HepG2 (cell line): ENCODE measurements around the gene PYURF. TPM values are rescaled to one million over a fixed set of nuclear protein-coding genes. Genes with fewer than 3 reads are reported as not detected.

Source experiments
- EED ChIP-seq: sonication (generic); formaldehyde crosslinking; IDR thresholded peaks from 2 replicates; pipeline ENCODE4 v1.5.0; 2020; ENCODE audit warnings: mild to moderate bottlenecking, missing genetic modification reagents
- ELF3 ChIP-seq: IDR thresholded peaks from 2 replicates; pipeline ENCODE4 v1.6.1; 2016; ENCODE audit warnings: missing genetic modification reagents, missing compliant biosample characterization
- PHF21A ChIP-seq: sonication (generic); formaldehyde crosslinking; IDR thresholded peaks from 2 replicates; pipeline ENCODE4 v1.5.0; 2020; ENCODE audit warnings: mild to moderate bottlenecking, missing genetic modification reagents
- SALL1 ChIP-seq: sonication (generic); formaldehyde crosslinking; IDR thresholded peaks from 2 replicates; pipeline ENCODE4 v1.8.0; 2022; ENCODE audit warnings: mild to moderate bottlenecking, missing genetic modification reagents
- SMC3 ChIP-seq: IDR thresholded peaks from 2 replicates; pipeline ENCODE4 v1.6.1; 2011; ENCODE audit warnings: low read length, improper control_type of control experiment
- STAG1 ChIP-seq: sonication (generic); formaldehyde crosslinking; IDR thresholded peaks from 2 replicates; pipeline ENCODE4 v1.4.0; 2020; ENCODE audit warnings: missing genetic modification reagents
- ZNF292 ChIP-seq: sonication (generic); formaldehyde crosslinking; IDR thresholded peaks from 2 replicates; pipeline ENCODE4 v1.8.1; 2022; ENCODE audit warnings: mild to moderate bottlenecking, low read depth, missing genetic modification reagents, borderline replicate concordance
- polyA plus RNA-seq, 8 experiments: library from polyadenylated mRNA; depleted of rRNA in 3 of 8; stranded (reverse) in 7 of 8; unstranded in 1 of 8; fragments of >200 nt; fragmentation: Illumina TruSeq in 4 of 8; extraction: Trizol in 4 of 8; gene quantifications; 2 replicates each; pipeline versions ENCODE4 v1.2.1 to v1.2.3, GENCODE V29; 2011 to 2016; ENCODE audit warnings: low read depth in 4 of 8, missing spikeins in 1 of 8, mixed read lengths in 1 of 8; ENCODE audit not compliant: insufficient read depth in 1 of 8
- total RNA-seq, 5 experiments: library from RNA; depleted of rRNA; stranded (reverse); fragments of >200 nt; fragmentation: Illumina TruSeq; extraction: Trizol; gene quantifications; 2 replicates each; pipeline ENCODE4 v1.2.3, GENCODE V29; 2016; ENCODE audit warnings: low read depth in 1 of 5
- TF ChIP-seq, protein P1 (sequence below): sonication (generic); formaldehyde crosslinking; IDR thresholded peaks from 2 replicates; pipeline ENCODE4 v1.5.1; 2020; ENCODE audit warnings: missing genetic modification reagents, mild to moderate bottlenecking, borderline replicate concordance
- TF ChIP-seq, protein P2 (sequence below): sonication (generic); formaldehyde crosslinking; IDR thresholded peaks from 2 replicates; pipeline ENCODE4 v1.8.0; 2022; ENCODE audit warnings: missing genetic modification reagents, mild to moderate bottlenecking, inconsistent platforms, borderline replicate concordance
- TF ChIP-seq, protein P3 (sequence below): IDR thresholded peaks from 2 replicates; pipeline ENCODE4 v1.6.1; 2016; ENCODE audit warnings: low read depth
- TF ChIP-seq, protein P4 (sequence below), 2 experiments: sonication (generic) in 1 of 2; formaldehyde crosslinking in 1 of 2; IDR thresholded peaks; 2 replicates each; pipeline versions ENCODE4 v1.4.0 to v1.6.1; 2018 to 2020; ENCODE audit warnings: missing genetic modification reagents in 2 of 2, borderline replicate concordance in 1 of 2, low read depth in 1 of 2, mild to moderate bottlenecking in 1 of 2, missing biosample characterization in 1 of 2
- TF ChIP-seq, protein P5 (sequence below): sonication (generic); formaldehyde crosslinking; IDR thresholded peaks from 2 replicates; pipeline ENCODE4 v1.4.0; 2020; ENCODE audit warnings: missing genetic modification reagents

PYURF gene
- total and polyA plus RNA-seq, 2 of the 13 experiments (the other 11 are each of a cell fraction or from before 2014, with no cell fraction given): 59.9 to 95.2 TPM

DNA sequence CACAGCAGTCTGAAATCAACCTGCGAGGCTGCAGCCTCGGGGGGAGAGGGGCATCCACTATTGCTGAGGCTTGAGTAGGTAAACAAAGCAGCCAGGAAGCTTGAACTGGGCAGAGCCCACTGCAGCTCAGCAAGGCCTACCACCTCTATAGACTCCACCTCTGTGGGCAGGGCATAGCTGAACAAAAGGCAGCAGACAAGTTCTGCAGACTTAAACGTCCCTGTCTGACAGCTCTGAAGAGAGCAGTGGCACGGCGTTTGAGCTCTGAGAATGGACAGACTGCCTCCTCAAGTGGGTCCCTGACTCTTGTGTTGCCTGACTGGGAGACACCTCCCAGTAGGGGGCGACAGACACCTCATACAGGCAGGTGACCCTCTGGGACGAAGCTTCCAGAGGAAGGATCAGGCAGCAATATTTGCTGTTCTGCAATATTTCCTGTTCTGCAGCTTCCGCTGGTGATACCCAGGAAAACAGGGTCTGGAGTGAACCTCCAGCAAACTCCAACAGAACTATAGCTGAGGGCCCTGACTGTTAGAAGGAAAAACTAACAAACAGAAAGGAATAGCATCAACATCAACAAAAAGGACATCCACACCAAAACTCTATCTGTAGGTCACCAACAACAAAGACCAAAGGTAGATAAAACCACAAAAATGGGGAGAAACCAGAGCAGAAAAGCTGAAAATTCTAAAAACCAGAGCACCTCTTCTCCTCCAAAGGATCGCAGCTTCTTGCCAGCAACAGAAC is 15.9 kb upstream of the PYURF start (continued):
- TF ChIP-seq, protein P1, sequence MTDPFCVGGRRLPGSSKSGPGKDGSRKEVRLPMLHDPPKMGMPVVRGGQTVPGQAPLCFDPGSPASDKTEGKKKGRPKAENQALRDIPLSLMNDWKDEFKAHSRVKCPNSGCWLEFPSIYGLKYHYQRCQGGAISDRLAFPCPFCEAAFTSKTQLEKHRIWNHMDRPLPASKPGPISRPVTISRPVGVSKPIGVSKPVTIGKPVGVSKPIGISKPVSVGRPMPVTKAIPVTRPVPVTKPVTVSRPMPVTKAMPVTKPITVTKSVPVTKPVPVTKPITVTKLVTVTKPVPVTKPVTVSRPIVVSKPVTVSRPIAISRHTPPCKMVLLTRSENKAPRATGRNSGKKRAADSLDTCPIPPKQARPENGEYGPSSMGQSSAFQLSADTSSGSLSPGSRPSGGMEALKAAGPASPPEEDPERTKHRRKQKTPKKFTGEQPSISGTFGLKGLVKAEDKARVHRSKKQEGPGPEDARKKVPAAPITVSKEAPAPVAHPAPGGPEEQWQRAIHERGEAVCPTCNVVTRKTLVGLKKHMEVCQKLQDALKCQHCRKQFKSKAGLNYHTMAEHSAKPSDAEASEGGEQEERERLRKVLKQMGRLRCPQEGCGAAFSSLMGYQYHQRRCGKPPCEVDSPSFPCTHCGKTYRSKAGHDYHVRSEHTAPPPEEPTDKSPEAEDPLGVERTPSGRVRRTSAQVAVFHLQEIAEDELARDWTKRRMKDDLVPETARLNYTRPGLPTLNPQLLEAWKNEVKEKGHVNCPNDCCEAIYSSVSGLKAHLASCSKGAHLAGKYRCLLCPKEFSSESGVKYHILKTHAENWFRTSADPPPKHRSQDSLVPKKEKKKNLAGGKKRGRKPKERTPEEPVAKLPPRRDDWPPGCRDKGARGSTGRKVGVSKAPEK: 0 out of 2 replicates have a peak, but pooled peaks have one; percentile 32
- TF ChIP-seq EED (CRISPR knock-in tag) (0 out of 2 replicates have a peak, but pooled peaks have one; percentile 24), SALL1 (peak; percentile 67; the same call in 1 of the 2 replicates), STAG1 (CRISPR knock-in tag) (peak; percentile 83), ELF3 (CRISPR knock-in tag) (peak; percentile 67), SMC3 (peak; percentile 33; the same call in 1 of the 2 replicates), PHF21A (CRISPR knock-in tag) (0 out of 2 replicates have a peak, but pooled peaks have one; percentile 26), ZNF292 (CRISPR knock-in tag) (peak; percentile 68; the same call in 1 of the 2 replicates)
- TF ChIP-seq, protein P2, sequence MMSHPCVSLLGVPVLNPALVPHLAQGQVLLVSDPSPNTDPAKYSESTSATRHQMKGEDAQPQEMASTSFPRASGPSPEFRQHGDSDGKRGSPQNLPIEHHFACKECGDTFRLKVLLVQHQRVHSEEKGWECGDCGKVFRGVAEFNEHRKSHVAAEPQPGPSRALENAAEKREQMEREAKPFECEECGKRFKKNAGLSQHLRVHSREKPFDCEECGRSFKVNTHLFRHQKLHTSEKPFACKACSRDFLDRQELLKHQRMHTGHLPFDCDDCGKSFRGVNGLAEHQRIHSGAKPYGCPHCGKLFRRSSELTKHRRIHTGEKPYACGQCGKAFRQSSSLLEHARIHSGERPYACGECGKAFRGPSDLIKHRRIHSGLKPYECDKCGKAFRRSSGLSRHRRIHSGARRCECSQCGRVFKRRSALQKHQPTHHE (CRISPR knock-in tag): 0 out of 2 replicates have a peak, but pooled peaks have one; percentile 59
- TF ChIP-seq, protein P3, sequence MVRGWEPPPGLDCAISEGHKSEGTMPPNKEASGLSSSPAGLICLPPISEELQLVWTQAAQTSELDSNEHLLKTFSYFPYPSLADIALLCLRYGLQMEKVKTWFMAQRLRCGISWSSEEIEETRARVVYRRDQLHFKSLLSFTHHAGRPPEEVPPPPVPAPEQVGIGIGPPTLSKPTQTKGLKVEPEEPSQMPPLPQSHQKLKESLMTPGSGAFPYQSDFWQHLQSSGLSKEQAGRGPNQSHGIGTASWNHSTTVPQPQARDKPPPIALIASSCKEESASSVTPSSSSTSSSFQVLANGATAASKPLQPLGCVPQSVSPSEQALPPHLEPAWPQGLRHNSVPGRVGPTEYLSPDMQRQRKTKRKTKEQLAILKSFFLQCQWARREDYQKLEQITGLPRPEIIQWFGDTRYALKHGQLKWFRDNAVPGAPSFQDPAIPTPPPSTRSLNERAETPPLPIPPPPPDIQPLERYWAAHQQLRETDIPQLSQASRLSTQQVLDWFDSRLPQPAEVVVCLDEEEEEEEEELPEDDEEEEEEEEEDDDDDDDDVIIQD (CRISPR knock-in tag): peak; percentile 33; the same call in 1 of the 2 replicates
- TF ChIP-seq, protein P4, sequence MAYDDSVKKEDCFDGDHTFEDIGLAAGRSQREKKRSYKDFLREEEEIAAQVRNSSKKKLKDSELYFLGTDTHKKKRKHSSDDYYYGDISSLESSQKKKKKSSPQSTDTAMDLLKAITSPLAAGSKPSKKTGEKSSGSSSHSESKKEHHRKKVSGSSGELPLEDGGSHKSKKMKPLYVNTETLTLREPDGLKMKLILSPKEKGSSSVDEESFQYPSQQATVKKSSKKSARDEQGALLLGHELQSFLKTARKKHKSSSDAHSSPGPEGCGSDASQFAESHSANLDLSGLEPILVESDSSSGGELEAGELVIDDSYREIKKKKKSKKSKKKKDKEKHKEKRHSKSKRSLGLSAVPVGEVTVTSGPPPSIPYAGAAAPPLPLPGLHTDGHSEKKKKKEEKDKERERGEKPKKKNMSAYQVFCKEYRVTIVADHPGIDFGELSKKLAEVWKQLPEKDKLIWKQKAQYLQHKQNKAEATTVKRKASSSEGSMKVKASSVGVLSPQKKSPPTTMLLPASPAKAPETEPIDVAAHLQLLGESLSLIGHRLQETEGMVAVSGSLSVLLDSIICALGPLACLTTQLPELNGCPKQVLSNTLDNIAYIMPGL (CRISPR knock-in tag; IDR thresholded peaks at IDR 0.05; ENCODE audit: borderline replicate concordance in 1 of 2, low read depth in 1 of 2): peak; percentile 43 to 74; a peak in 2 of 4 replicates
- TF ChIP-seq, protein P5, sequence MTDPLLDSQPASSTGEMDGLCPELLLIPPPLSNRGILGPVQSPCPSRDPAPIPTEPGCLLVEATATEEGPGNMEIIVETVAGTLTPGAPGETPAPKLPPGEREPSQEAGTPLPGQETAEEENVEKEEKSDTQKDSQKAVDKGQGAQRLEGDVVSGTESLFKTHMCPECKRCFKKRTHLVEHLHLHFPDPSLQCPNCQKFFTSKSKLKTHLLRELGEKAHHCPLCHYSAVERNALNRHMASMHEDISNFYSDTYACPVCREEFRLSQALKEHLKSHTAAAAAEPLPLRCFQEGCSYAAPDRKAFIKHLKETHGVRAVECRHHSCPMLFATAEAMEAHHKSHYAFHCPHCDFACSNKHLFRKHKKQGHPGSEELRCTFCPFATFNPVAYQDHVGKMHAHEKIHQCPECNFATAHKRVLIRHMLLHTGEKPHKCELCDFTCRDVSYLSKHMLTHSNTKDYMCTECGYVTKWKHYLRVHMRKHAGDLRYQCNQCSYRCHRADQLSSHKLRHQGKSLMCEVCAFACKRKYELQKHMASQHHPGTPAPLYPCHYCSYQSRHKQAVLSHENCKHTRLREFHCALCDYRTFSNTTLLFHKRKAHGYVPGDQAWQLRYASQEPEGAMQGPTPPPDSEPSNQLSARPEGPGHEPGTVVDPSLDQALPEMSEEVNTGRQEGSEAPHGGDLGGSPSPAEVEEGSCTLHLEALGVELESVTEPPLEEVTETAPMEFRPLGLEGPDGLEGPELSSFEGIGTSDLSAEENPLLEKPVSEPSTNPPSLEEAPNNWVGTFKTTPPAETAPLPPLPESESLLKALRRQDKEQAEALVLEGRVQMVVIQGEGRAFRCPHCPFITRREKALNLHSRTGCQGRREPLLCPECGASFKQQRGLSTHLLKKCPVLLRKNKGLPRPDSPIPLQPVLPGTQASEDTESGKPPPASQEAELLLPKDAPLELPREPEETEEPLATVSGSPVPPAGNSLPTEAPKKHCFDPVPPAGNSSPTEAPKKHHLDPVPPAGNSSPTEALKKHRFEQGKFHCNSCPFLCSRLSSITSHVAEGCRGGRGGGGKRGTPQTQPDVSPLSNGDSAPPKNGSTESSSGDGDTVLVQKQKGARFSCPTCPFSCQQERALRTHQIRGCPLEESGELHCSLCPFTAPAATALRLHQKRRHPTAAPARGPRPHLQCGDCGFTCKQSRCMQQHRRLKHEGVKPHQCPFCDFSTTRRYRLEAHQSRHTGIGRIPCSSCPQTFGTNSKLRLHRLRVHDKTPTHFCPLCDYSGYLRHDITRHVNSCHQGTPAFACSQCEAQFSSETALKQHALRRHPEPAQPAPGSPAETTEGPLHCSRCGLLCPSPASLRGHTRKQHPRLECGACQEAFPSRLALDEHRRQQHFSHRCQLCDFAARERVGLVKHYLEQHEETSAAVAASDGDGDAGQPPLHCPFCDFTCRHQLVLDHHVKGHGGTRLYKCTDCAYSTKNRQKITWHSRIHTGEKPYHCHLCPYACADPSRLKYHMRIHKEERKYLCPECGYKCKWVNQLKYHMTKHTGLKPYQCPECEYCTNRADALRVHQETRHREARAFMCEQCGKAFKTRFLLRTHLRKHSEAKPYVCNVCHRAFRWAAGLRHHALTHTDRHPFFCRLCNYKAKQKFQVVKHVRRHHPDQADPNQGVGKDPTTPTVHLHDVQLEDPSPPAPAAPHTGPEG: 0 out of 2 replicates have a peak, but pooled peaks have one; percentile 30
